Common myeloid progenitor, CD34-positive (primary cell): ENCODE results near the gene ARSK.

Source experiments
- CTCF ChIA-PET: fragments of 350-600 bp; sonication (Branson Sonifier 250); formaldehyde crosslinking; loops from one replicate; lab custom pipeline; 2021; ENCODE audit warnings: antibody characterized with exemption; lab: Charles Lee
- POLR2A ChIA-PET: fragments of 350-600 bp; sonication (Branson Sonifier 250); formaldehyde crosslinking; loops from one replicate; lab custom pipeline; 2021; ENCODE audit warnings: antibody characterized with exemption; lab: Charles Lee
- DNase-seq, 3 donors: peaks; one replicate each; pipeline versions ENCODE4 v3.0.0 to v3.0.0-alpha.2; 2013
- H3K27ac ChIP-seq, 2 experiments: 1 replicate in 1 of 2; 2 replicates in 1 of 2; pipeline ENCODE4 v1.7.0; 2013; ENCODE audit warnings: inconsistent platforms in 2 of 2, low read length in 2 of 2, mild to moderate bottlenecking in 2 of 2, low read depth in 1 of 2, moderate library complexity in 1 of 2; ENCODE audit not compliant: severe bottlenecking in 2 of 2, insufficient read depth in 1 of 2, poor library complexity in 1 of 2
- H3K27me3 ChIP-seq, 5 experiments: replicated peaks in 2 of 5; 1 replicate in 3 of 5; 2 replicates in 2 of 5; pipeline versions ENCODE4 v1.6.1 to v1.7.0; 2013; ENCODE audit warnings: low read length in 4 of 5, mild to moderate bottlenecking in 2 of 5, moderate library complexity in 2 of 5, inconsistent platforms in 1 of 5; ENCODE audit not compliant: insufficient read depth in 5 of 5, control insufficient read depth in 4 of 5
- H3K36me3 ChIP-seq, 4 experiments: 1 replicate in 2 of 4; 2 replicates in 2 of 4; pipeline versions ENCODE4 v1.6.1 to v1.7.0; 2013; ENCODE audit warnings: low read length in 3 of 4, control low read depth in 1 of 4, mild to moderate bottlenecking in 1 of 4; ENCODE audit not compliant: control insufficient read depth in 4 of 4, insufficient read depth in 4 of 4
- H3K4me1 ChIP-seq, 4 experiments: 1 replicate in 3 of 4; 2 replicates in 1 of 4; pipeline versions ENCODE4 v1.6.1 to v1.7.1; 2013; ENCODE audit warnings: low read length in 3 of 4, mild to moderate bottlenecking in 3 of 4, control low read depth in 1 of 4, inconsistent platforms in 1 of 4, moderate library complexity in 1 of 4; ENCODE audit not compliant: control insufficient read depth in 4 of 4, insufficient read depth in 4 of 4; ENCODE audit errors: control extremely low read depth in 1 of 4
- H3K4me3 ChIP-seq, 7 experiments: 1 replicate in 4 of 7; 2 replicates in 3 of 7; pipeline versions ENCODE4 v1.5.1 to v1.7.0; 2013; ENCODE audit warnings: mild to moderate bottlenecking in 7 of 7, low read length in 6 of 7, moderate library complexity in 6 of 7, inconsistent platforms in 2 of 7, low read depth in 2 of 7, control low read depth in 1 of 7; ENCODE audit not compliant: insufficient read depth in 4 of 7, control insufficient read depth in 1 of 7; ENCODE audit errors: extremely low read depth in 1 of 7
- H3K9me3 ChIP-seq, 5 experiments: 1 replicate in 4 of 5; 2 replicates in 1 of 5; pipeline versions ENCODE4 v1.6.1 to v1.7.1; 2013; ENCODE audit warnings: low read length in 4 of 5, mild to moderate bottlenecking in 2 of 5, inconsistent platforms in 1 of 5, low read depth in 1 of 5, moderate library complexity in 1 of 5; ENCODE audit not compliant: control insufficient read depth in 4 of 5, insufficient read depth in 2 of 5; ENCODE audit errors: control extremely low read depth in 1 of 5
- WGBS: methylation state at CpG from one replicate; pipeline ENCODE4 v1.1.5; 2013; ENCODE audit not compliant: insufficient coverage; 5-methylcytosine and 5-hydroxymethylcytosine counted together

Gene ARSK

GRCh38 chr5:95524423-95524822, 30.5 kb upstream of the ARSK start:
- WGBS, result no CpG with 5 or more reads among the region's 2 CpGs
- Histone ChIP-seq H3K36me3 (peaks cover 16 to 66% (median 43%) of the 10 kb centered on the region in 4 experiments), H3K27ac (no peak overlapping the region), H3K27me3 (no peaks in the 10 kb centered on the region), H3K4me3 (no peak overlapping the region), H3K4me1 (no peaks in the 10 kb centered on the region), H3K9me3 (no peaks in the 10 kb centered on the region)
- DNase-seq, result no peak
- CTCF ChIA-PET, result interaction anchor here (0.7 kb wide), 1 partner anchor 9 kb away, joined by 3 read pairs; no protein-coding TSS in a partner anchor
- POLR2A ChIA-PET, result no interaction called here

- no peaks in the 10 kb centered on the region for H3K4me1 ChIP-seq
- ChIA-PET CTCF (no interaction called here), POLR2A (no interaction called here)
- H3K36me3 ChIP-seq, result peaks cover 13 to 63% (median 39%) of the 10 kb centered on the region in 4 experiments
- no peak for DNase-seq
- no peaks in the 10 kb centered on the region for H3K9me3 ChIP-seq
- no peak overlapping the region for H3K4me3 ChIP-seq
- 93% methylated on average over 2 of the region's 2 CpGs for WGBS
- H3K27ac ChIP-seq, result no peak overlapping the region
- no peaks in the 10 kb centered on the region for H3K27me3 ChIP-seq
Measured at GRCh38 chr5:95526871-95527270, 28.0 kb upstream of the ARSK start.

- no peaks in the 10 kb centered on the region for H3K27me3 ChIP-seq
- no peak overlapping the region for H3K4me3 ChIP-seq
- DNase-seq, result no peak
- POLR2A ChIA-PET, result no interaction called here
- CTCF ChIA-PET, result interaction anchor here (0.6 to 1.8 kb wide), 3 partner anchors 9 to 14 kb away, joined by 3 to 4 read pairs (median 3); no protein-coding TSS in a partner anchor
- no peaks in the 10 kb centered on the region for H3K9me3 ChIP-seq
- H3K36me3 ChIP-seq, result peaks cover 12 to 53% (median 33%) of the 10 kb centered on the region in 4 experiments
- H3K4me1 ChIP-seq, result no peaks in the 10 kb centered on the region
- H3K27ac ChIP-seq, result no peak overlapping the region
Measured at GRCh38 chr5:95528565-95528964, 26.3 kb upstream of the ARSK start.

- Histone ChIP-seq H3K36me3 (peaks cover 12 to 59% (median 29%) of the 10 kb centered on the region in 4 experiments), H3K27me3 (no peaks in the 10 kb centered on the region), H3K4me1 (no peaks in the 10 kb centered on the region), H3K4me3 (no peak overlapping the region), H3K27ac (no peak overlapping the region), H3K9me3 (no peaks in the 10 kb centered on the region)
- ChIA-PET POLR2A (no interaction called here), CTCF (no interaction called here)
- WGBS, result 100% methylated on average over 1 of the region's 2 CpGs
- no peak for DNase-seq
Measured at GRCh38 chr5:95530416-95530815, 24.5 kb upstream of the ARSK start.

- CTCF ChIA-PET, result interaction anchor here (1.4 to 1.7 kb wide), 3 partner anchors 11 to 27 kb away, joined by 3 to 6 read pairs (median 5); no protein-coding TSS in a partner anchor
- no peaks in the 10 kb centered on the region for H3K27me3 ChIP-seq
- H3K27ac ChIP-seq, result no peak overlapping the region
- no peak for DNase-seq
- no peaks in the 10 kb centered on the region for H3K9me3 ChIP-seq
- POLR2A ChIA-PET, result no interaction called here
- H3K4me3 ChIP-seq, result no peak overlapping the region
- no peaks in the 10 kb centered on the region for H3K4me1 ChIP-seq
- peaks cover 13 to 57% (median 32%) of the 10 kb centered on the region in 4 experiments for H3K36me3 ChIP-seq
Measured at GRCh38 chr5:95531491-95531890, 23.4 kb upstream of the ARSK start.

GRCh38 chr5:95532415-95532814, 22.5 kb upstream of the ARSK start:
- Histone ChIP-seq H3K36me3 (peaks cover 12 to 59% (median 34%) of the 10 kb centered on the region in 4 experiments), H3K4me1 (no peaks in the 10 kb centered on the region), H3K27ac (no peak overlapping the region), H3K27me3 (no peaks in the 10 kb centered on the region), H3K4me3 (no peak overlapping the region), H3K9me3 (no peaks in the 10 kb centered on the region)
- ChIA-PET POLR2A (interaction anchor here (0.7 kb wide), 1 partner anchor 356 kb away, joined by 5 read pairs; no protein-coding TSS in a partner anchor), CTCF (interaction anchor here (1.4 to 1.7 kb wide), 3 partner anchors 10 to 28 kb away, joined by 3 to 6 read pairs (median 5); no protein-coding TSS in a partner anchor)
- WGBS, result no CpG with 5 or more reads among the region's 2 CpGs
- DNase-seq, result no peak

GRCh38 chr5:95533106-95533505, 21.8 kb upstream of the ARSK start:
- 100% methylated on average over 1 of the region's 2 CpGs for WGBS
- ChIA-PET CTCF (interaction anchor here (1.4 to 1.7 kb wide), 2 partner anchors 9 to 12 kb away, joined by 3 to 6 read pairs; no protein-coding TSS in a partner anchor), POLR2A (no interaction called here)
- Histone ChIP-seq H3K4me3 (no peak overlapping the region), H3K27me3 (no peaks in the 10 kb centered on the region), H3K9me3 (no peaks in the 10 kb centered on the region), H3K36me3 (peaks cover 12 to 57% (median 35%) of the 10 kb centered on the region in 4 experiments), H3K27ac (no peak overlapping the region), H3K4me1 (no peaks in the 10 kb centered on the region)
- no peak for DNase-seq
